HG02981 (cell line): Measurements from ENCODE around the gene BTNL9.
"Not testable (repeated sequence)": the region's sequence is repeated elsewhere in the genome, so short reads cannot be mapped to it uniquely, and the experiment has no call there.

ENCODE experiments used
- ATAC-seq: cut with Tn5 transposase; IDR thresholded peaks from one replicate; pipeline ENCODE4 v1.9.1; 2021; ENCODE audit warnings: mild to moderate bottlenecking, moderate library complexity; ENCODE audit not compliant: unreplicated experiment

The BTNL9 gene

GRCh38 chr5:181097383-181097753 is 57.3 kb downstream of the BTNL9 start:
- ATAC-seq = not testable (repeated sequence)

- not testable (repeated sequence) for ATAC-seq
These were observed 57.9 kb downstream of the BTNL9 start for GRCh38 chr5:181097759-181098491.

GRCh38 chr5:181098762-181099601 is 58.9 kb downstream of the BTNL9 start:
- no peak for ATAC-seq

- no peak for ATAC-seq
These were observed 59.6 kb downstream of the BTNL9 start for GRCh38 chr5:181099602-181100086.

DNA sequence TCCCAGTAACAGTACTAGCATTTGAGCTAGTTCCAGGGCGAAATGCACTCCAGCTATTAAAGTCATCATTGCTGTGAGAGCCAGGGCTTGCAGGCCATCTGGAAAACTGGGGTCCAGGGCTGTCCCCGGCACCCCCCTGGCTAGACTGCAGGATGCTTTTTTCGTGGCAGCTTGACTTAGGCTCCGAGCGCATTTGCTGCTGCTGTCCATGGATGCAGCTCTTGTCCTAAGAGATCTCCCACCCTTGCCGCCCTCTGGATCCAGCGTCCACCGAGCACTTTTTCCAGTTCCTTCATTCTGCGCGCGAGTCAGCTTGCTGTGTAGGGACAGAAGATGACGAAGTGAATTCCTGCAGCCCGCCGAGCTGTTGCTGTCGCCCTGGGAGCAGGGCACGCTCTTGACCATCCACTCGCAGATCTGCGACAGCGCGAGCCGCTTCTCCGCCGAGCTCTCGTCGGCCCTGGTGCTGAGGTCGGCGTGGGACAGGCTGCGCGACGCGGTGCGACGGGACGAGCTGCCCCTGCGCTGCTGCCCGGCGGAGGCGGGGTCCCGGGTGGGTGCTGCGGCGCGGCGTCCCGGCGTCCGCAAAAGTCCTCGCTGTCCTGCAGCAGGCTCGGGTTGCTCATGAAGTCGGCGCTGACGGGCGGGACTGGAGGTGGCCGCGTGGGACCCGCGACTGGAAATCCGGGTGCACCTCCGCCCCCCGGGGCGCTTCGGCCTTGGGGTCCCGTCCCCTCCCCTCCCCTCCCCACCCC is 60.2 kb downstream of the BTNL9 start:
- ATAC-seq = no peak

DNA sequence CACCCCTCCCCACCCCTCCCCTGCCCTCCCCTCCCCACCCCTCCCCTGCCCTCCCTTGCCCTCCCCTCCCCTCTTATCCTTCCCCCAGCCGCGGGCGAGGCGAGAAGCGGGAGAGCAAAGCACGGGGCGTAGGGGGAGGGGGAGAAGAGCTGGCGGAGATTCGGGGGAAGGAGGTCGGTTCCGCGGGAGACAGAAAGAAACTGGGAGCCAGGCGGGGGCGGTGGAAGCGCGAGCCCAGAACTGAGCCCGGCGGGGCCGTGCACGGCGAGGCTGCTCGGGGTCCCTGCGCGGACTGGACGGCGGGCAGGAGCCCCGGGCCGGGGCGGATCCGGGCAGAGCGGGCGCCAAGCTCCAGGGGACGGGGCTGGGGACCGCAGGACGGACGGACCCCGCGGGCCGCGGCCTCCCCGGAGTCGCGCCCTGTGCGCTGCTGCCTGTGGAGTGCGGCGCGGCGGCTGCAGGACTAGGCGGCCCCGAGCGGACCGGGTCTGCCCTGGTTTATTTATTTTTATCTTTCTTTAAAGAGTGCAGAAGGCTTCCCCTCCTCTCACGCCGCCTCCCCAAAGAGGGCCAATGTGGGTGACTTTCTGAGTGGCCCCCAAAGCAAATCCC is 61.1 kb downstream of the BTNL9 start:
- not testable (repeated sequence) for ATAC-seq

DNA sequence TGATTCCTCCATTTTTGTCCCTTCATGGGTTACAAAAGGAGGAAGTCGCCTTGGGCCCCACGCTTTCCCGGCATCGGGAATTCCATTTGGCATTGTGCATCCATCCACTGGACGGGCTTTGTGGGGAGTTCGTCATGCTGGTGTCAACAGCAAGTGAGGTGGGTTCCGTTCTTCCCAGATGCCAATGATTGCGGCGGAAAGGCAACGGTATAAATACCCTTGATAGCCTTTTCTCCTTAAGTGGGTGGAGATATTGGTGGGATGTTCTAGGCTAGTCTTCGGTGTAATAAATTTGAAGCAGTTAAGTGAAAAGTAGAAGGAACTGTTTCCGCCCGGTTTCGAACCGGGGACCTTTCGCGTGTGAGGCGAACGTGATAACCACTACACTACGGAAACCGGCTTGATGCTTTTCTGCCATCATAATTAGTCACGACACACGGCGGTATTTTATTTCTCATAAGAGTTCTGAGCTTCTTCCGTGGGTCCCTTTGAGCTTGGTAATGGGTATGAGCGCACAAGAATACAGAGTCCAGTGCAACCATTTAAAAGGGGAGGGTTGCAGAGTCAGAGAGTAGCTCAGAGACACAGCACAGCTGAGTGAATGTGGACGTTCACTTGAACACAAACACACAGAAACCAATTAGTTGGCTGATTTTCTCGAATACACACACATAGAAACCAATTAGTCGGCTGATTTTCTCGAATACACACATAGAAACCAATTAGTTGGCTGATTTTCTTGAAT is 62.0 kb downstream of the BTNL9 start:
- ATAC-seq = not testable (repeated sequence)

DNA sequence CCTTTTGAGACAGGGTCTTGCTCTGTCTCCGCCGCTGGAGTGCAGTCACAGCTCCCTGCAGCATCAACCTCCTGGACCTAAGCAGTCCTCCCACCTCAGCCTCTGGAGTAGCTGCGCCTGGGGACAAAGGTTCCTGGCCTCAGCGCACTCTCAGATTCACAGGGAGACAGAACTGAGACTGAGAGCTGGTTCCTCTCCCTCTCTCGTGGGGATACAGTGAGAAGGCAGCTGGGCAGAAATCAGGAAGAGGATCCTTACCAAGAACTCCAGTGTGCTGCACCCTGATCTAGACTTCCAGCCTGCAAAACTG is 64.1 kb downstream of the BTNL9 start:
- ATAC-seq = not testable (repeated sequence)

GRCh38 chr5:181104606-181105390 is 64.7 kb downstream of the BTNL9 start:
- not testable (repeated sequence) for ATAC-seq

- no peak for ATAC-seq
These were observed 65.4 kb downstream of the BTNL9 start for GRCh38 chr5:181105391-181106025.

DNA sequence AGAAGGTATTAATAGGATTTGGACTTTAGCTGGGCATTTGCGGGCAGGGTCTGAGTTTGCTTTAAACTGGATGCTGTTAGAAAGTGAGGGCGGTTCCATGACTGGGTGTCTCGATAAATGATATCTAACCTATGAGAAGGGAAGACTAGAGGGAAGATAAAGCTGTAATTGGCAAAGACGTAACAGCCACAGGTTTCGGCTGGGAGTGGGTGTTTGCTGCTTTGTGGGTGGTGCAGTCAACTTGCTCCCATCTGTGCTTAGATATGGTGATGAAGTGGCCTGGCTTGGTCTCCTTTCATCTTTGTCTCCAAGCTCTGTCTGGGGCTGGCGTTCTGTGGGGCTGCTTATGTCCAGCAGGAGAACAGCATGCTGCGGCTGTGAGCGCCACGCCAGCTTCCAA is 67.6 kb downstream of the BTNL9 start:
- ATAC-seq = no peak

- ATAC-seq = no peak
These were observed 68.6 kb downstream of the BTNL9 start for GRCh38 chr5:181108578-181109165.

DNA sequence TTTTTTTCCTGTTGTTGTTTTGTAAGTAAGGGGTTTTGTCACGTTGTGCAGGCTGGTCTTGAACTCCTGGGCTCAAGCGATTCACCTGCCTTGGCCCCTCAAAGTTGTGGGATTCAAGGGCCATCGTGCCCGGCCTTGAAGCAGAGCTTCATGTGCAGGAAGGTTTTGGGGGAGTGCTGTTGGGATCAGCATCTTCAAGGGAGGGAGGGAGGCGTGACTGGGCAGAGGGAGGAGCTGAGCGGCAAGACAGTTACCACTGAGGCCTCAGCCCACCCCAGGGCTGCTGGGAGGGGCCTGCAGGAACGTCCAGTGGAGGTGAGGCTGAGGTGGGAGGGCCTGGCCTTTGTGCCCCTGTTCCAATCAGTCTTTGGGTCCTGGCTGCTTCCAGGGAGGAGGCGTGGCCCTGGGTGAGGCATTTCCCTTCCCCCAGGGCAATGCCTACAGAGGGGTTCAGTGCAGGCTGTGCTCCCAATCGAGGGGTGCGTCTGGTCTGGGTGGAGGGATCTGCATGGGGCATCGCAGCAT is 69.5 kb downstream of the BTNL9 start:
- ATAC-seq = no peak

DNA sequence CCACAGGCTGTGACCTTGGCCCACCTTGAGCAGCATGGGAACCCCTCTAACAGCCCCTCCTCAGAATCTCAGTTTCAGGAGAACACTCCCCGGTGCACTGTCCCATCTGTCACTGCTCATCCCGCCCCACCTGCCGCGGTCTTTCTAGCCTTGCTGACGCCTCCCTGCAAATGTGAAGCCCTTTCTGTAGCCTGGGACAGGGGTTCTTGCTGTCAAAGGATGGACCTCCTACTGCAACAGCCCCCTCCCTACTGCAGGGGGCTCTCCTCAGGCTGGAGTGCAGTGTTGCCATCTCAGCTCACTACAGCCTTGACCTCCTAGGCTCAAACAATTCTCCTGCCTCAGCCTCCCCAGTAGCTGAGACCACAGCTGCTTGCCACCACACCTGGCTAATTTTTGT is 70.9 kb downstream of the BTNL9 start:
- no peak for ATAC-seq
